ENCODE measurements around the gene DNHD1. TPM values are rescaled to one million over a fixed set of nuclear protein-coding genes. Genes with fewer than 3 reads are reported as not detected.

The DNHD1 gene
- total RNA-seq, 1 experiment from 2014 or later, result 5.6 TPM

- no peak for DNase-seq (ENCODE audit: extremely low read depth, low read depth)
Measured at GRCh38 chr11:6557761-6558674, 60.9 kb downstream of the DNHD1 start.

GRCh38 chr11:6559369-6559768 lies 62.3 kb downstream of the DNHD1 start:
- DNase-seq (ENCODE audit: extremely low read depth, low read depth), result no peak

- no peak for DNase-seq (ENCODE audit: extremely low read depth, low read depth)
Measured at GRCh38 chr11:6561288-6561687, 64.2 kb downstream of the DNHD1 start.

GRCh38 chr11:6563121-6563619 lies 66.1 kb downstream of the DNHD1 start:
- no peak for DNase-seq (ENCODE audit: extremely low read depth, low read depth)

GRCh38 chr11:6563667-6564066 lies 66.6 kb downstream of the DNHD1 start:
- DNase-seq (ENCODE audit: extremely low read depth, low read depth), result no peak

GRCh38 chr11:6565325-6565724 lies 68.2 kb downstream of the DNHD1 start:
- no peak for DNase-seq (ENCODE audit: extremely low read depth, low read depth)

- DNase-seq (ENCODE audit: extremely low read depth, low read depth), result no peak
Measured at GRCh38 chr11:6565988-6566703, 69.1 kb downstream of the DNHD1 start.

- no peak for DNase-seq (ENCODE audit: extremely low read depth, low read depth)
Measured at GRCh38 chr11:6566704-6567370, 69.8 kb downstream of the DNHD1 start.

- no peak for DNase-seq (ENCODE audit: extremely low read depth, low read depth)
Measured at GRCh38 chr11:6567371-6567745, 70.3 kb downstream of the DNHD1 start.

GRCh38 chr11:6568191-6568918 lies 71.3 kb downstream of the DNHD1 start:
- DNase-seq (ENCODE audit: extremely low read depth, low read depth), result no peak

- no peak for DNase-seq (ENCODE audit: extremely low read depth, low read depth)
Measured at GRCh38 chr11:6569706-6570105, 72.6 kb downstream of the DNHD1 start.

GRCh38 chr11:6570691-6571427 lies 73.8 kb downstream of the DNHD1 start:
- DNase-seq (ENCODE audit: extremely low read depth, low read depth), result no peak

GRCh38 chr11:6571434-6572008 lies 74.4 kb downstream of the DNHD1 start:
- DNase-seq (ENCODE audit: extremely low read depth, low read depth), result no peak

- DNase-seq (ENCODE audit: extremely low read depth, low read depth), result no peak
Measured at GRCh38 chr11:6572215-6572614, 75.1 kb downstream of the DNHD1 start.

- no peak for DNase-seq (ENCODE audit: extremely low read depth, low read depth)
Measured at GRCh38 chr11:6574816-6575715, 78.0 kb downstream of the DNHD1 start.

GRCh38 chr11:6576471-6577373 lies 79.6 kb downstream of the DNHD1 start:
- no peak for DNase-seq (ENCODE audit: extremely low read depth, low read depth)

GRCh38 chr11:6578134-6578533 lies 81.1 kb downstream of the DNHD1 start:
- DNase-seq (ENCODE audit: extremely low read depth, low read depth), result no peak
